ENCODE measurements around the gene STON2. TPM values are rescaled to one million over a fixed set of nuclear protein-coding genes. Genes with fewer than 3 reads are reported as not detected.
A peak's percentile ranks its signal among the peaks of the same experiment; 100 is the strongest.

The STON2 gene
- total RNA-seq, 4 donors from 2014 or later: 69.8 to 202 (median 97.0) TPM

GRCh38 chr14:81363746-81364378 is 36.3 kb downstream of the STON2 start:
- Histone ChIP-seq H3K4me3 (replicated peaks in 1 of 3) (no peak overlapping the region), H3K9me3 (no peaks in the 10 kb centered on the region), H3K27ac (peak overlapping the region in 2 of 3 donors; percentile 15 to 23), H3K27me3 (no peaks in the 10 kb centered on the region), H3K4me1 (peaks cover 19% of the 10 kb centered on the region in 2 donors), H3K36me3 (no peaks in the 10 kb centered on the region)
- intact Hi-C loops (cut with DNase I): no loop called here
- no peak for DNase-seq
- TF ChIP-seq POLR2A (IDR thresholded peaks at IDR 0.05) (no peak), CTCF (IDR thresholded peaks at IDR 0.05) (no peak)
- WGBS, 2 donors: 59 to 68% methylated on average over 4 of the region's 4 CpGs

- 89 to 98% methylated on average over 5 of the region's 5 CpGs for WGBS, 2 donors
- TF ChIP-seq CTCF (IDR thresholded peaks at IDR 0.05): no peak
- no peak for TF ChIP-seq POLR2A (IDR thresholded peaks at IDR 0.05)
- DNase-seq: no peak
- Histone ChIP-seq H3K27me3 (no peaks in the 10 kb centered on the region), H3K4me1 (peaks cover 0 to 6% of the 10 kb centered on the region in 2 donors), H3K36me3 (no peaks in the 10 kb centered on the region), H3K9me3 (no peaks in the 10 kb centered on the region), H3K4me3 (replicated peaks in 1 of 3) (no peak overlapping the region), H3K27ac (no peak overlapping the region)
- intact Hi-C loops (cut with DNase I): no loop called here
Observed at GRCh38 chr14:81353691-81354323, 46.3 kb downstream of the STON2 start.

DNA sequence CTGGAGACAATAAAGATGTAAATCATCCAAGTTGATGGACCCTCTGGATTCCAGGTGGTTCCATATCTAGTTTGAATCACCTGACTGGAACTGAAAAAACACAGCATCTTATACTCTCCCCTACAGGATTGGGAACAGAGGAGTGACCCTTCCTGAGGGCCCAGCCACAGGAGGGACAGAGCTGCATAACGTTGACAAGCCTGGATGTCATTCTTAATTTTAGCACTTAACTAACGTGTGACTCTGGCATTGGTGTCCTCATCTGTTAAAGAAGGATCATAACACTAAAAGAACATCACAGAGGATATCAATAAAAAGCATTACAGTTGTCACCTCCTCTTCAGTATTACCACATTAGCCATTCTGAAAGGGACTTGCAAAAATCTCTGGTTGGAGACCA is 47.7 kb downstream of the STON2 start:
- 91 to 95% methylated on average over 2 of the region's 2 CpGs for WGBS, 2 donors
- Histone ChIP-seq H3K36me3 (no peaks in the 10 kb centered on the region), H3K4me3 (replicated peaks in 1 of 3) (no peak overlapping the region), H3K27ac (no peak overlapping the region), H3K27me3 (no peaks in the 10 kb centered on the region), H3K9me3 (no peaks in the 10 kb centered on the region), H3K4me1 (peaks cover 0 to 6% of the 10 kb centered on the region in 2 donors)
- TF ChIP-seq CTCF (IDR thresholded peaks at IDR 0.05) (no peak), POLR2A (IDR thresholded peaks at IDR 0.05) (no peak)
- DNase-seq: no peak
- intact Hi-C loops (cut with DNase I): no loop called here

DNA sequence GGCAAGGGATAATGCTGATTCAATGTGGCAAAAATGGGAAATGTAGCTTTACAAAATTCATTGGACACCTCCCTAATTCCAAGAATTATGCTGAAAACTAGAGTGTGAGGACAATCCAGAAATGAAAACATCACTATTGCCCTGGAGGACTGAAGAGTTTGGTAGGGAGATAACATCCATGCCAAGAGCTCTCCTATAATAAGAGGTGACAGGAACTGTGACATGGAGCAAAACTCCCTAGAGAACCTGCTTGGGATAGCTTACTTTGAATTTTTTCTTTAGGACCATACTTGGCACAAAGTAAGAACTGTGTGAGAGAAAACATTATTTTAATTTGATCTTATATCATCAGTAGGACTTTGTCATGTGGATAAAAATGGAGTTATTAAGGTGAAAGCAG is 48.9 kb downstream of the STON2 start:
- H3K4me1 ChIP-seq: peaks cover 0 to 6% of the 10 kb centered on the region in 2 donors
- no peak overlapping the region for H3K4me3 ChIP-seq (replicated peaks in 1 of 3)
- H3K9me3 ChIP-seq: no peaks in the 10 kb centered on the region
- no peaks in the 10 kb centered on the region for H3K36me3 ChIP-seq
- no peak for DNase-seq
- H3K27ac ChIP-seq: no peak overlapping the region
- TF ChIP-seq POLR2A (IDR thresholded peaks at IDR 0.05) (no peak), CTCF (IDR thresholded peaks at IDR 0.05) (no peak)
- H3K27me3 ChIP-seq: no peaks in the 10 kb centered on the region
- intact Hi-C loops (cut with DNase I): no loop called here

DNA sequence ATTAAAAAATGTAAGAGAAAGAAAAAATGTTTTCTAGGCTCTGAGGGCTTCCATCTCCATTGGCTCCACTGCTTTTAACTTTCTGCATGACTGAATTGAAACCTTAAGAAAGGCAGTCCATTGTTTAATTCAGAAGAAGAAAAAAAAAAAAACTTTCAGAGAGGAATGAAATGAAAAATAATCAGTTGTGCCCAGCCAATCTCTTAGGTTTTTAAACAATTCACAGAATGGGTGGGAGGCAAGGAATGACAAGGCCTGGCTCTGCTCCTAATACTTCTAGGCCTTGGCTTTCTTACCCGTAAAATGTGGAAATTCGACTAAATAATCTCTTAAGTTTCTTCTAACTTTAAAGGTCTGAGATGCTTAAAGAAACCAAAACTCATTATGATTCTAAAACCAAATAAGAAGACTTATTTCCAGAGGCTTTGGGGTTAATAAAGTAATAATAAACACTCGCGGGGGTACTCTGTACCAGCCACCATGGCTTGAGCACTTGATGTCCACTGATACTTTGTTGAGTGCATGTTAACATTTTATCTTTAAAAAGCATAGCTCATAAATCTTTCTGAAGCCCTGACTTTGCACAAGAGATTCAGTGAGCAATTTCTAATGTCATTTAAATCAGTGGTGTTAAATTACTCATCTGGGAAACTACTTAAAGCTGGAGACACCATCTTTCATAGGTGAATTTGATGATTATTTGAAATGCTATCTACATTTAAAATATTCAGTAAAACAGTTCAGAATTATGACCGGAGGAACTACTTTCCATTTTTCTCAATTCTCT is 49.6 kb downstream of the STON2 start:
- H3K27ac ChIP-seq: peak overlapping the region; percentile 43 to 57 (median 49)
- H3K4me1 ChIP-seq: peaks cover 0 to 6% of the 10 kb centered on the region in 2 donors
- no peak for TF ChIP-seq CTCF (IDR thresholded peaks at IDR 0.05)
- no peak for TF ChIP-seq POLR2A (IDR thresholded peaks at IDR 0.05)
- no peaks in the 10 kb centered on the region for H3K9me3 ChIP-seq
- 37 to 42% methylated on average over 5 of the region's 5 CpGs for WGBS, 2 donors
- no peak overlapping the region for H3K4me3 ChIP-seq (replicated peaks in 1 of 3)
- intact Hi-C loops (cut with DNase I): no loop called here
- H3K27me3 ChIP-seq: no peaks in the 10 kb centered on the region
- no peaks in the 10 kb centered on the region for H3K36me3 ChIP-seq
- no peak for DNase-seq
